Peyer's patch (tissue), 4 donors: ENCODE measurements around the gene RUFY3. TPM values are rescaled to one million over a fixed set of nuclear protein-coding genes. Genes with fewer than 3 reads are reported as not detected.

Experiments used
- DNase-seq, 3 donors: peaks; one replicate each; pipeline ENCODE4 v3.0.0-alpha.2; 2017 to 2019
- H3K27ac ChIP-seq, 4 donors: fragments of 200-600 bp; sonication (generic); one replicate each; pipeline ENCODE4 v1.5.1; 2016 to 2019
- H3K27me3 ChIP-seq, 2 donors: fragments of 200-600 bp; sonication (generic); one replicate each; pipeline ENCODE4 v1.5.1; 2019
- H3K36me3 ChIP-seq, 3 donors: fragments of 200-600 bp; sonication (generic); one replicate each; pipeline ENCODE4 v1.5.1; 2016 to 2019
- H3K4me1 ChIP-seq, 4 donors: fragments of 200-600 bp; sonication (generic); one replicate each; pipeline ENCODE4 v1.5.1; 2016 to 2019
- H3K4me3 ChIP-seq, 4 donors: fragments of 200-600 bp; sonication (generic); 1 replicate in 3 of 4; 2 replicates in 1 of 4; pipeline ENCODE4 v1.5.1; 2016 to 2019; ENCODE audit warnings: mild to moderate bottlenecking in 1 of 4
- H3K9me3 ChIP-seq, 4 donors: fragments of 200-600 bp; sonication (generic); one replicate each; pipeline ENCODE4 v1.5.1; 2016 to 2019; ENCODE audit warnings: mild to moderate bottlenecking in 1 of 4
- POLR2A ChIP-seq, 2 donors: fragments of 450-650 bp; IDR thresholded peaks; one replicate each; pipeline ENCODE4 v1.5.1; 2017; ENCODE audit warnings: antibody characterized with exemption in 2 of 2, mild to moderate bottlenecking in 2 of 2, moderate library complexity in 2 of 2
- total RNA-seq, 4 donors: library from RNA; depleted of rRNA; stranded (reverse); fragments of >200 nt; gene quantifications; one replicate each; pipeline ENCODE4 v1.1.0, GENCODE V29; 2016
- TF ChIP-seq, protein P1 (sequence below), 6 experiments: fragments of 450-650 bp in 4 of 6; fragments of 200-600 bp in 2 of 6; sonication (generic) in 1 of 6; IDR thresholded peaks; one replicate each; pipeline ENCODE4 v1.5.1; 2017 to 2019; ENCODE audit warnings: antibody characterized with exemption in 6 of 6, mild to moderate bottlenecking in 3 of 6, moderate library complexity in 1 of 6

Gene RUFY3
- total RNA-seq, 4 donors from 2014 or later, result 36.1 to 113 (median 47.1) TPM

DNA sequence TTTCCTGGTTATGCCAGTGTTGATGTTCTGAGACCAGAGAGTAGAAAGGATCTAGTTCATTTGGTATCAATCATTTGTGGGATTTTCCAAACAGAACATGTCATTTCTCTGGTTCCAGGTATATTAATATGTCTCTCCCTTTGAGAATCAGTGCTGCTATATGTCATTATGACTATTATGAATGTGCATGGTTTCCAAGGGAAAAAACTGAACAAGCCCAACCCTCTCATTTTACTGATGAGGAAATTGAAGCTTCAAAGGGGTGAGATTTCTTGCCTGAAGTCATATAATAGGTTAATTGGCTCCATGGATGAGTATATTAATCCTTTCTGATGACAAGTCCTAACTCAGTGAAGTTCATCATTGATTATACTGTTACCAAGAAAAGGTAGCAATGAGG, 31.9 kb downstream of the RUFY3 start:
- DNase-seq, result no peak
- H3K36me3 ChIP-seq, result no peaks in the 10 kb centered on the region
- no peaks in the 10 kb centered on the region for H3K27me3 ChIP-seq
- no peaks in the 10 kb centered on the region for H3K9me3 ChIP-seq
- H3K4me3 ChIP-seq, result no peak overlapping the region
- no peak for TF ChIP-seq POLR2A (IDR thresholded peaks at IDR 0.05)
- TF ChIP-seq, protein P1, sequence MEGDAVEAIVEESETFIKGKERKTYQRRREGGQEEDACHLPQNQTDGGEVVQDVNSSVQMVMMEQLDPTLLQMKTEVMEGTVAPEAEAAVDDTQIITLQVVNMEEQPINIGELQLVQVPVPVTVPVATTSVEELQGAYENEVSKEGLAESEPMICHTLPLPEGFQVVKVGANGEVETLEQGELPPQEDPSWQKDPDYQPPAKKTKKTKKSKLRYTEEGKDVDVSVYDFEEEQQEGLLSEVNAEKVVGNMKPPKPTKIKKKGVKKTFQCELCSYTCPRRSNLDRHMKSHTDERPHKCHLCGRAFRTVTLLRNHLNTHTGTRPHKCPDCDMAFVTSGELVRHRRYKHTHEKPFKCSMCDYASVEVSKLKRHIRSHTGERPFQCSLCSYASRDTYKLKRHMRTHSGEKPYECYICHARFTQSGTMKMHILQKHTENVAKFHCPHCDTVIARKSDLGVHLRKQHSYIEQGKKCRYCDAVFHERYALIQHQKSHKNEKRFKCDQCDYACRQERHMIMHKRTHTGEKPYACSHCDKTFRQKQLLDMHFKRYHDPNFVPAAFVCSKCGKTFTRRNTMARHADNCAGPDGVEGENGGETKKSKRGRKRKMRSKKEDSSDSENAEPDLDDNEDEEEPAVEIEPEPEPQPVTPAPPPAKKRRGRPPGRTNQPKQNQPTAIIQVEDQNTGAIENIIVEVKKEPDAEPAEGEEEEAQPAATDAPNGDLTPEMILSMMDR (IDR thresholded peaks at IDR 0.05), result no peak
- peak overlapping the region in 1 of 4 donors; percentile 28 for H3K27ac ChIP-seq
- peaks cover 0 to 6% (median 0%) of the 10 kb centered on the region in 4 donors for H3K4me1 ChIP-seq

DNA sequence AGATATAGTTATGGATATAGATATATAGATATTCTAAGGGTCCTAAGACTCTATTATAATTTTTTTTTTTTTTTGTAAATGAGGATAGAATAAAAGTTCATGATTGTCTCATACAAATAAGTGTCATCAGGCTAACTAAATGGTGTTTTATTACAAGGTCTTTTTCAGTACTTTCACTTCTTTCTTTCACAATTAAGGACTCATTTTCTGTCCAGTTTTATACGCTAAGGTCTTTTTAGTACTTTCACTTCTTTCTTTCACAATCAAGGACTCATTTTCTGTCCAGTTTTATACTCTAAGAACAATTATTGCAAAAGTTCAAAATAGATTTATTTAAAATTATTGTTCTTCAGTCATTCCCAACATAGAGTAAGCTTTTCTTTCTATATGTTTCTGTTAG, 32.7 kb downstream of the RUFY3 start:
- DNase-seq, result no peak
- TF ChIP-seq, protein P1 (IDR thresholded peaks at IDR 0.05), result no peak
- TF ChIP-seq POLR2A (IDR thresholded peaks at IDR 0.05), result no peak

DNA sequence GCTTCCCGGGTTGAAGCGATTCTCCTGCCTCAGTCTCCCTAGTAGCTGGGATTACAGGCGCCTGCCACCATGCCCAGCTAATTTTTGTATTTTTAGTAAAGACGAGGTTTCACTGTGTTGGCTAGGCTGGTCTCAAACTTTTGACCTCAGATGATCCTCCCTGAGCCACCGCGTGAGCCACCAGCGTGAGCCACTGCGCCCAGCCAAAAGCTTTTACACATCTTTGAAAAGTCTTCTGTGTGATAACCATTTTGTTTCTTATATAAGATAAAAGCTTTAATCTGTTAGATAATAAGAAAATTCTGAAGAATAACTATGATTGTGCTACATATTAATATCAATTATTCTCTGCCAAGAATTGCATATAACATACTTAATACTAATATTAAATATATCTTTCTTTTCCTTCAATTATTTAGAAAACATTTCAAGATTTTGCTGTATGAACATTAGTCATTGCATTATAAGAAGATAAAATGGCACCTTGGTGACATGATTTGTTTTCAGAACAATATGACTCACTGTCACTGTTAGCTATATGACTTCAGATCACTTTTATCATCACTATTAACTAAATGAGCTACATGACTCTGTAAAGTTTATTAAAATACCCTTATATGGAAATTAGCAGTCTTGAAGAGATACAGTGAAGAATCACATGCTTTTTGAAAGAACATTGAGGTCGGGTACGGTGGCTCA, 33.4 kb downstream of the RUFY3 start:
- DNase-seq, result no peak
- Histone ChIP-seq H3K36me3 (no peaks in the 10 kb centered on the region), H3K9me3 (no peaks in the 10 kb centered on the region), H3K4me1 (peaks cover 0 to 6% (median 3%) of the 10 kb centered on the region in 4 donors), H3K4me3 (peak overlapping the region in 2 of 4 donors; percentile 1 to 10), H3K27me3 (no peaks in the 10 kb centered on the region), H3K27ac (peak overlapping the region in 1 of 4 donors; percentile 64)
- TF ChIP-seq, protein P1 (IDR thresholded peaks at IDR 0.05), result no peak
- TF ChIP-seq POLR2A (IDR thresholded peaks at IDR 0.05), result no peak

More for the DNA sequence above, 32.7 kb downstream of the RUFY3 start:
- peak overlapping the region in 1 of 4 donors; percentile 64 for H3K27ac ChIP-seq
- no peaks in the 10 kb centered on the region for H3K9me3 ChIP-seq
- no peaks in the 10 kb centered on the region for H3K27me3 ChIP-seq
- peak overlapping the region in 2 of 4 donors; percentile 1 to 10 for H3K4me3 ChIP-seq
- H3K4me1 ChIP-seq, result peaks cover 0 to 6% (median 3%) of the 10 kb centered on the region in 4 donors
- no peaks in the 10 kb centered on the region for H3K36me3 ChIP-seq

DNA sequence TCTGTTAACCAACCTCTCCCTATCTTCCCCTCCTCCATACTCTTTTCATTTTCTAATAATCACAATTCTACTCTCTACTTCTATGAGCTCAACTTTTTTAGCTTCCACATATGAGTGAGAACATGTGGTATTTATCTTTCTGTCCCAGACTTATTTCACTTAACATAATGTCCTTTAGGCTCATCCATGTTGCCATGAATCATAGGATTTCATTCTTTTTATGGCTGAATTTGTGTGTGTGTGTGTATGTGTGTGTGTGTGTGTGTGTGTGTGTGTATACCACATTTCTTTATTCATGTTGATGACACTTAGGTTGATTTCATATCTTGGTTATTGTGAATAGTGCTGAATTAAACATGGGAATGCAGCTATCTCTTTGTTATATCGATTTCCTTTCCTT, 37.4 kb downstream of the RUFY3 start:
- DNase-seq, result no peak
- no peak for TF ChIP-seq POLR2A (IDR thresholded peaks at IDR 0.05)
- TF ChIP-seq, protein P1 (IDR thresholded peaks at IDR 0.05), result no peak

GRCh38 chr4:70759627-70760026, 37.9 kb downstream of the RUFY3 start:
- H3K9me3 ChIP-seq, result no peaks in the 10 kb centered on the region
- no peak for DNase-seq
- peaks cover 0 to 10% (median 0%) of the 10 kb centered on the region in 3 donors for H3K36me3 ChIP-seq
- no peak for TF ChIP-seq POLR2A (IDR thresholded peaks at IDR 0.05)
- TF ChIP-seq, protein P1 (IDR thresholded peaks at IDR 0.05), result no peak
- peaks cover 0 to 5% (median 0%) of the 10 kb centered on the region in 4 donors for H3K4me1 ChIP-seq
- H3K4me3 ChIP-seq, result no peak overlapping the region
- H3K27me3 ChIP-seq, result no peaks in the 10 kb centered on the region
- no peak overlapping the region for H3K27ac ChIP-seq

More for the DNA sequence above, 37.4 kb downstream of the RUFY3 start:
- Histone ChIP-seq H3K4me3 (no peak overlapping the region), H3K27ac (no peak overlapping the region), H3K36me3 (peaks cover 0 to 5% (median 0%) of the 10 kb centered on the region in 3 donors), H3K27me3 (no peaks in the 10 kb centered on the region), H3K4me1 (peaks cover 0 to 5% (median under 1%) of the 10 kb centered on the region in 4 donors), H3K9me3 (no peaks in the 10 kb centered on the region)
